Measurements from ENCODE around the gene ZFP36L1.
A peak's percentile ranks its signal among the peaks of the same experiment; 100 is the strongest.

The ZFP36L1 gene

DNA sequence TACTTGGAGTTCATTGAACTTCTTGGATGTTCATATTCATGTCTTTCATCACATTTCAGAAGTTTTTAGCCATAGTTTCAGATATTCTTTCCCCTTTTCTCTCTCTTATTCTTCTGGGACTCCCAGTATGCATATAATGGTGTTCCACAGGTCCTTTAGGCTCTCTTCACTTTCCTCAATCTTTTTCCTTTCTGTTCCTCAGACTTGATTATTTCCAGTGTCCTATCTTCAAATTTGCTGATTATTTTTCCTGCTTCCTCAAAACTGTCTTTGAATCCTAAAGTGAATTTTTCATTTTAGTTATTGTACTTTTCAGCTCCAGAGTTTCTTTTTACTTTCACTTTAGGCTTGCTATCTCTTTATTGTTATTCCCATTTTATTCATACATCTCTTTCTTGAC is 8.8 kb upstream of the ZFP36L1 start:
- CTCF ChIA-PET, result interaction anchor here (1.4 to 2.3 kb wide), 2 partner anchors 15 to 23 kb away, joined by 3 to 8 read pairs; no protein-coding TSS in a partner anchor
- POLR2A ChIA-PET, result no interaction called here
- TF ChIP-seq, protein P1, sequence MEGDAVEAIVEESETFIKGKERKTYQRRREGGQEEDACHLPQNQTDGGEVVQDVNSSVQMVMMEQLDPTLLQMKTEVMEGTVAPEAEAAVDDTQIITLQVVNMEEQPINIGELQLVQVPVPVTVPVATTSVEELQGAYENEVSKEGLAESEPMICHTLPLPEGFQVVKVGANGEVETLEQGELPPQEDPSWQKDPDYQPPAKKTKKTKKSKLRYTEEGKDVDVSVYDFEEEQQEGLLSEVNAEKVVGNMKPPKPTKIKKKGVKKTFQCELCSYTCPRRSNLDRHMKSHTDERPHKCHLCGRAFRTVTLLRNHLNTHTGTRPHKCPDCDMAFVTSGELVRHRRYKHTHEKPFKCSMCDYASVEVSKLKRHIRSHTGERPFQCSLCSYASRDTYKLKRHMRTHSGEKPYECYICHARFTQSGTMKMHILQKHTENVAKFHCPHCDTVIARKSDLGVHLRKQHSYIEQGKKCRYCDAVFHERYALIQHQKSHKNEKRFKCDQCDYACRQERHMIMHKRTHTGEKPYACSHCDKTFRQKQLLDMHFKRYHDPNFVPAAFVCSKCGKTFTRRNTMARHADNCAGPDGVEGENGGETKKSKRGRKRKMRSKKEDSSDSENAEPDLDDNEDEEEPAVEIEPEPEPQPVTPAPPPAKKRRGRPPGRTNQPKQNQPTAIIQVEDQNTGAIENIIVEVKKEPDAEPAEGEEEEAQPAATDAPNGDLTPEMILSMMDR (IDR thresholded peaks at IDR 0.05; ENCODE audit: insufficient read depth, low read length, missing control alignments), result no peak
- no peak for DNase-seq (ENCODE audit: low read depth, low spot score)
- no peak overlapping the region for H3K4me3 ChIP-seq (ENCODE audit: low read depth, low read length)

DNA sequence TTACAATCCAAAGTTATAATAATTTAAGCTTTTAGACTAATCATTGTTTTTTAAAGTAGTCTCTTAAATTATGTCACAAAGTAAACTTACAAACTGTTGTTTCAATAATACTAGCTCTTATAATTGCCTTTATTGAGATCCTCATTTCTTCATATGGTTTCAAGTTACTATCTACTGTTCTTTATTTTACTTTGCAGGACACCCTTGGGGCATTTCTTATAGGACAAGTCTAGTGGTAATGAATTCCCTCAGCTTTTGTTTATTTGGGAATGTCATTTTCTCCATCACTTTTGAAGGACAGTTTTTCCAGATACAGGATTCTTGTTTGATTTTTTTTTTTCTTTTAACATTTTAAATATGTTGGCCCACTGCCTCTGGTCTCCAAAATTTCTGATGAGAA is 8.1 kb upstream of the ZFP36L1 start:
- TF ChIP-seq, protein P1 (IDR thresholded peaks at IDR 0.05; ENCODE audit: insufficient read depth, low read length, missing control alignments), result no peak
- no peak for DNase-seq (ENCODE audit: low read depth, low spot score)
- POLR2A ChIA-PET, result no interaction called here
- CTCF ChIA-PET, result interaction anchor here (1.4 to 2.3 kb wide), 2 partner anchors 15 to 24 kb away, joined by 3 to 8 read pairs; no protein-coding TSS in a partner anchor
- no peak overlapping the region for H3K4me3 ChIP-seq (ENCODE audit: low read depth, low read length)

DNA sequence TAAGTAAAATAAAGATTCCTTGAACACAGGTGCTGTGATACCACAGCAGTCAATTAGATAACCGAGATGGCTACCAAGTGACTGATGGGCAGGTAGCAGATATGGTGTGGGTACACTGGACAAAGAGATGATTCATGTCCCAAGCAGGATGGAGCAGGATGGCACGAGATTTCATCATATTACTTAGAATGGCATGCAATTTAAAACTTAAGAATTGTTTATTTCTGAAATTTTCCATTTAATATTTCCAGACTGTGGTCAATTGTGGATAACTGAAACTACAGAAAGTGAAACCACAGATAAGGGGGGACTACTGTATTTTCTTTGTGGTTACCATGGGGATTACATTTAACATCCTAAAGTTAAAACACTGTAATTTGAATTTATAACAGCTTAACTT is 7.5 kb upstream of the ZFP36L1 start:
- CTCF ChIA-PET, result interaction anchor here (1.4 kb wide), 1 partner anchor 24 kb away, joined by 3 read pairs; no protein-coding TSS in a partner anchor

DNA sequence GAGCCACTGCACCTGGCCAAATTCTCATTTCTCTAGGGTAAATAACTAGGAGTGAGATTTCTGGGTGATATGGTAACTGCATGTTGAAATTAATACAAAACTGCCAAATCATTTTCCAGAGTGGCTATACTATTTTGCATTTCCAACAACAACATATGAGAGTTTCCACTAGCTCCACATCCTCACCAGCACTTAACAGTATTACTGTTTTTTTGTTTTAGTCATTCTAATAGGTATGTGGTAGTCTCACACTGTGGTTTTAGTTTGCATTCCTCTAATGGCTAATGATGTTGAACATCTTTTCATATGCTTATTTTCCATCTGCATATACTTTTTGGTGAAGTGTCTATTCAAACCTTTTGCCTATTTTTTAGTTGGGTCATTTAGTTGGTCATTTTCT is 5.8 kb upstream of the ZFP36L1 start:
- ChIA-PET CTCF (interaction anchor here (1.1 kb wide), 1 partner anchor 26 kb away, joined by 3 read pairs; no protein-coding TSS in a partner anchor), POLR2A (no interaction called here)
- DNase-seq (ENCODE audit: low read depth, low spot score), result no peak
- no peak overlapping the region for H3K4me3 ChIP-seq (ENCODE audit: low read depth, low read length)
- TF ChIP-seq, protein P1 (IDR thresholded peaks at IDR 0.05; ENCODE audit: insufficient read depth, low read length, missing control alignments), result no peak

More for the DNA sequence above, 7.5 kb upstream of the ZFP36L1 start:
- TF ChIP-seq, protein P1 (IDR thresholded peaks at IDR 0.05; ENCODE audit: insufficient read depth, low read length, missing control alignments), result no peak
- POLR2A ChIA-PET, result no interaction called here
- no peak overlapping the region for H3K4me3 ChIP-seq (ENCODE audit: low read depth, low read length)
- DNase-seq (ENCODE audit: low read depth, low spot score), result no peak

DNA sequence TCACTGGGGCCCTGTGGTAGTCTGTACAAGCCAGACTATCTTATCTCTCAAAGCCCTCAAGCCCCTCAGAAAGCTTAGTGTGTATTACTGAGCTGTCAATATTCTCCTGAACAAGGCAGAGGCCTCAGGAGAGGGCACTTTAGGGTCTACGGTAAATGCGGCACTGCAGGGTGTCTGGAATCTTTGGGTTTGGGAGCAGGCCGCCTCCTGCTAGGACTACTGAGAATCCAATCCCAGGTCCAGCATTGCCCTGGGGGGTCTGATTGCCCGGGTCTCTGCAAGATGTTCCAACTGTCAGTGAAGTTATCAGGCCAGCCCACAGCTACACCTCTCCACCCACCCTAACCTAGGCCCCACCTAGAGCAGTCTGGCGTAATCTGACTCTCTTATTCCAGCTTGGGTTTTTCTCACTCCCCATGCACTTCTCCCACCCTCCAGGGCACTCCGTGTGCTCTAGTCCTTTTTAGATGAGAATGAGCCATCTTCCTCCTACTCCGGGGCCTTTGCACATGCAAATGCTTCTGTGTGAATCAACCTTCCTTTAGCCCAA is 4.3 kb upstream of the ZFP36L1 start:
- ChIA-PET CTCF (interaction anchor here (1.2 to 2.0 kb wide), 2 partner anchors 8 to 863 kb away, joined by 3 to 9 read pairs; no protein-coding TSS in a partner anchor), POLR2A (no interaction called here)
- H3K4me3 ChIP-seq (ENCODE audit: low read depth, low read length), result no peak overlapping the region
- no peak for DNase-seq (ENCODE audit: low read depth, low spot score)
- TF ChIP-seq, protein P1 (IDR thresholded peaks at IDR 0.05; ENCODE audit: insufficient read depth, low read length, missing control alignments), result no peak

DNA sequence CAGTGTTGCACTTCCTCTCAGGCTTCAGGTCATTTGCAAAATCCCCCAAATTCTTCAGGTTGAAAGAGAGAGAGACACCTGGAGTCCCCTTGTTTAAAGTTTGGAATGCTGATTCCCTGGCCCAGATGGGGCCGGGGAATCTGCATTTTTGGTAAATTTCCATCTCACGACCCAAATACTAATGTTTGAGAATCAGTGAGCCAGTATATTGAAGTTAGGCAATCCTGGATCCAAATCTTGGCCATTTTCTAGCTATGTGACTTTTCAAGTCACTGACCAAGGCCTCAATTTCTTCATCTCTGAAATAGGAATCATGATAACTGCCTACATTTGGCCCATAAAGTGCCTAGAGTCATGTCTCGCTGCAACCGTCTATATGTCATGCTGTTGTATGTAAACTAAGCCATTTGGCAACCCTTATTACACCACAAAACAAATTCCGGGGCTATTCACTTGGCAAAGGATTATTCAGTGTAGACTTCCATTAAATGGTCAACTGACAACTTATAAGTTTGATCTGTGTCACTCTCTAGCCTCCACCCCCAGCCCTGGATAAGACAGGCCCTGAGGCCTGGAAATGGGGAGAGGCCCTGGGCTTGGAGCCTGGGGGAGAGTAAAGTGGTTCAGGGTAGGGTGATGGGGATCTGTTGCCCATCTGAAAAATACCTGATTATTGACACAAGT is 3.7 kb upstream of the ZFP36L1 start:
- CTCF ChIA-PET, result interaction anchor here (1.1 to 2.0 kb wide), 7 partner anchors 9 to 863 kb away, joined by 3 to 11 read pairs (median 3); no protein-coding TSS in a partner anchor
- no peak for DNase-seq (ENCODE audit: low read depth, low spot score)
- peak overlapping the region; percentile 99 for H3K4me3 ChIP-seq (ENCODE audit: low read depth, low read length)
- POLR2A ChIA-PET, result no interaction called here
- TF ChIP-seq, protein P1 (IDR thresholded peaks at IDR 0.05; ENCODE audit: insufficient read depth, low read length, missing control alignments), result no peak

Data from AG04449 (cell line).